ENCODE data around the gene C1orf198. TPM values are rescaled to one million over a fixed set of nuclear protein-coding genes. Genes with fewer than 3 reads are reported as not detected.

The C1orf198 gene
- total RNA-seq, 1 experiment from 2014 or later, result 29.7 TPM

DNA sequence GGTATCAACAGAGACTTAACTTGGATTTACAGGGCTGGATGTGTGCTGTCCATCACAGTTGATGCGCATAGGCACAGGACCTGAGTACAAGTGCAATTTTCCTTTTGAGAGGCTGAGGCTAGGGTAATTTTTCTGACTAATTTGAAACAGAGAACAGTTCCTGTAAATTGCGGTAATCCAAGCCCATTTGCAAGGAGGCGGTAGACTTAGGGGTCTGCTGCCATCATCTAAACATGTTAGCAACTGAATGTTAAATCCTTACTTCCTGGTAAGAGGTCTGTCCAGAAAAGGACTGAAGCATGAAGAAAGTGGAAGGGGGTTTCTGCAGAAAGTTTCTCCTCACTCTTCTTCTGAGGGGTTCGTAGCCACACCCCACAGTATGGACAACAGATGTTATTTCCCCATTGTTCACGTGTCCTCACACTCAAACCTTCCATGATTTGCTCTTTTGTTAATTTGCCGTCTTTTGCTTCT lies 23.7 kb upstream of the C1orf198 start:
- no peak for DNase-seq (ENCODE audit: low spot score)

DNA sequence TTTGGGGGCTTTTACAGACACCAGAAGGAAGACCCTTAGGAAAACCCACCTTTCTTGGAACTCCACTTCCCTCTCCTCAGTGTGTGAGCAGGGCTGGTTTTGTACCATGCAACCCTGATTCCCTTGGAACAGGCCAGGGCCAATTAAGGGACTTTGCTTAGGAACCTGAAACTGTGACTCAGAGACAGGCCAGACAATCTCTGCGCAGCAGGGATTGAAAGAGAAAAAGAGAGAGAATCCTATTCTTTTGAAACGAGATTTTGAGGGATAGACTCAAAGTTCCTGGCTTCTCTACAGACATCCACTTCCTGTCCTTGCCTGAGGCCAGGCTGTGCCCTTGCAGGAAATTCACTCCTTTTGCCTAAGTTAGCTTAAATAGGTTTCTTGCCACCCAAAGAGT lies 23.1 kb upstream of the C1orf198 start:
- DNase-seq (ENCODE audit: low spot score), result no peak

GRCh38 chr1:230884646-230885045 lies 16.3 kb upstream of the C1orf198 start:
- DNase-seq (ENCODE audit: low spot score), result no peak

GRCh38 chr1:230883967-230884366 lies 15.6 kb upstream of the C1orf198 start:
- no peak for DNase-seq (ENCODE audit: low spot score)

- DNase-seq (ENCODE audit: low spot score), result no peak
These were observed 11.5 kb upstream of the C1orf198 start for GRCh38 chr1:230879778-230880177.

DNA sequence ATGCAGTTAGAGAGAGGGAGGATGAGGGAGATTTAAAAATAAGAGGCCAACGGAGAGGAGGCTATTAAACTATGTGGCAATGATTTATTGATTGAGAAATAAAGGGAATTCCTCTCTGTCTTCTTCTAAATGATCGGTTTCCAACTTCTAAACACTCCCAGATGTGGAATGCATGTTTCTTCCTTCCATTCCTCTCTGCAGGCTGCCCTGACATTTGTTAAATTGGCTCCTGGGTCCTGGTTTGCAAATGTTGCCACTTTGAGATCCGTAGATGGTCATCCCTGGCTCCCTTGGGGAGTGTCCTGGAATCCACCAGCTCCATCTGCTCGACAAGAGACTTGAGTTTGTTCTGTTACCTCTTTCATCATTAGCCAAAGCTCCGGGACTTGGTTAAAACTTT lies 10.3 kb upstream of the C1orf198 start:
- no peak for DNase-seq (ENCODE audit: low spot score)

DNA sequence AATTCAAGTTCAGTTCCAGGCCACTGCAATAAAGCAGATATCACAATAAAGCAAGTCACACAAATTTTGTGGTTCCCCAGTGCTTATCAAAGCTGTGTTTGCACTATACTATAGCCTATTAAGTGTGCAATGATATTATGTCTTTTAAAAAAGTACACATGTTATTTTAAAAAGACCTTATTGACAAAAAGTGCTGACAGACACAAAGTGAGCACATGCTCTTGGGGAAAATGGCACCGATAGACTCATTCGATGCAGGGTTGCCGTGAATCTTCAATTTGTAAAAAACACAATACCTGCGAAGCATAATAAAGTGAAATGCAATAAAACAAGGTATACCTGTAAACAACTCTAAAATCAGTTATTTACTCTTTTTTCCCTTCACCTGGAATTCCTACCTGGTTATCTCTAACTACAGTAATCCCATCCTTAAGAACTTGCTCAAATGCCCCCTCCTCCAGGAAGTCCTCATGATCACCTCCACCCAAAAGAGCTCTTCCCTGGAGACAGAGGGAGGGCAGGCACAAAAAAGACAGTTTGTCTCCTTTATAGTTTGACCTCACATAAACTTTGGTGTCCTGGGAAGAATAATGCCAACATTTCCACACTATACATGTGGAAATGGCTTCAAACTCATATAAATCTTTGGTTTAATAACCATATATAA lies 9.7 kb upstream of the C1orf198 start:
- no peak for DNase-seq (ENCODE audit: low spot score)

GRCh38 chr1:230877146-230877923 lies 9.0 kb upstream of the C1orf198 start:
- DNase-seq (ENCODE audit: low spot score), result no peak

DNA sequence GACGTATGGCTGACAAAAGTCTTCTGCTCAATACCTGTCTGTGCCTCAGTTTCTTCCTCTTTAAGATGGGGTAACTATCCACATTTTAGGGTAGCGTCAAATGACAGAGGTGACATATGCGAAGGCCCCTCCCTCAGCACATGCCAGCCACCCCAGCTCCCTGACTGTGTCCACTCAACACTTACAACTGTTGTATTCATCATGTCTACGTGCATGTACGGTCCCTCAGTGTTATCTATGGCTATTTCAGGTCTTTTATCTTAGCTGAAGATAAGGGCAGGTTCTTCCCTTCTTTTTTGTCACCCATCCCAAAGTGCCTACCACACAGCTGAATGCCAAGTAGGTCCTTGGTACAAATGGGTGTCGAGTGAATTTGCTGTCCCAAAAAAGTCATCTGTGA lies 8.3 kb upstream of the C1orf198 start:
- no peak for DNase-seq (ENCODE audit: low spot score)

- DNase-seq (ENCODE audit: low spot score), result no peak
These were observed 7.0 kb upstream of the C1orf198 start for GRCh38 chr1:230875370-230875769.

DNA sequence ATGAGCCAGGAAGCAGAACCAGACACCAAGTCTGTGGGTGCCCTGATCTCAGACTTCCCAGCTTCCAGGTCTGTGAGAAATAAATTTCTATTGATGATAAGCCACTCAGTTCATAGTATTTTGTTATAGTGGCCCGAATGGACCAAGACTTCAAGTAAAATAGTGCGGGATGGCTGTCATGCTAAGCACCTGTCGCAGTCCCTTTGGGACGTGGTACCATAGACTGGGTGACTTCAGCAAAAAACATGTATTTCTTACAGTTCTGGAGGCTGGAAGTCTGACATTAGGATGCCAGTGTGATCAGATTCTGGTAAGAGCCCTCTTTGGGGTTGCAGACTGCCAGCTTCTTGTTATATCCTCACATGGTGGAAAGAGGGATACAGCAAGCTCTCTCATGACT lies 2.6 kb upstream of the C1orf198 start:
- no peak for DNase-seq (ENCODE audit: low spot score)

DNA sequence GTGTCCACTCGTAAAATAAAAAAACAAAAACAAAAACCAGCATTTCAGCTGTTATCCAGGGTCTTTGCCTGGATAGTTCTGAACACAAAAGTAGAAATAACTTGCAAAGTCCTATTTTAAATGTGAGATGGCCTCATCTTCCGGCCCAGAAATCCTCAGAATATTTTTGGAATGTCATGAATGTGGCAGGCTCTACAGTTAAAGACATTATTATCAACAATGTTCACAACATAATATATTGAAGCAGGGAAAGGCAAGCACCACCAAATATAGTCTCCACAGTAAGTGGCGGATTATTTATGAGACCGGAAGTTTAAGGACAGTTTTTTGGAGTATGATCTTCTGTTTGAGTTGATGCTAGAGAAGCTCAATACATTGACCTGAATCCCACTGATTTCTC lies 1.2 kb upstream of the C1orf198 start:
- DNase-seq (ENCODE audit: low spot score), result no peak

DNA sequence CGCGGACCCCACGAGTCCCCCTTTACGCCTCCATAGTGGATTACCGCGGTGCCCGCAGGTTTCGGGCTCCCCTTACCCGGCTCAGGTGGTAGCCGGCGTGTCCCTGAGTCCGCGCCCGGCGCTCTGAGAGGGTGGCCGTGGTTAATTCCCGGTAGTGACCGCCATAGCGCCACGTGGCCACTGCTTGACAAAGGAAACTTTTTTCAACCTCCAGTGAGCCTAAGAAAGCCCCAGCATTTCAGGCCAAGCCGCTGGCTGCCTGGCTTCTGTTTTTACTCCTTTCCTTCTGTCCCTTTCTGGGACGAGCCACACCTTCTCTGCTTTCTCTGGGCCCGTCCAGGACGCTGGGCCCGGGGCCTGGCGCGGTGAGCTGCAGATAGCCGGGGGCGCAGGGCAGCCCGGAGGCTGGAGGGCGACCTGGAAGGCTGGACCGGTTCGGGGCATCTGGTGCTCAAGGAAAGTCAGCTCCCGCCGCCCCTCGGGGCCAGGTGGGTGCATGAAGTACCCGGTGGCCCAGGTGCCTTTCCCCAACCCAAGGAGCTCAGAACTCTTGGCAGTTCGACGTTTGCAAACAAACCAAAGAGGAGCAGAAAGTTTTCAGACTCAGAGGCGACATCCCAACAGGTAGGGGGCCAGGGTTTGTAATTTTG lies 540 bp upstream of the C1orf198 start:
- peak; percentile 69 for DNase-seq (ENCODE audit: low spot score)

DNA sequence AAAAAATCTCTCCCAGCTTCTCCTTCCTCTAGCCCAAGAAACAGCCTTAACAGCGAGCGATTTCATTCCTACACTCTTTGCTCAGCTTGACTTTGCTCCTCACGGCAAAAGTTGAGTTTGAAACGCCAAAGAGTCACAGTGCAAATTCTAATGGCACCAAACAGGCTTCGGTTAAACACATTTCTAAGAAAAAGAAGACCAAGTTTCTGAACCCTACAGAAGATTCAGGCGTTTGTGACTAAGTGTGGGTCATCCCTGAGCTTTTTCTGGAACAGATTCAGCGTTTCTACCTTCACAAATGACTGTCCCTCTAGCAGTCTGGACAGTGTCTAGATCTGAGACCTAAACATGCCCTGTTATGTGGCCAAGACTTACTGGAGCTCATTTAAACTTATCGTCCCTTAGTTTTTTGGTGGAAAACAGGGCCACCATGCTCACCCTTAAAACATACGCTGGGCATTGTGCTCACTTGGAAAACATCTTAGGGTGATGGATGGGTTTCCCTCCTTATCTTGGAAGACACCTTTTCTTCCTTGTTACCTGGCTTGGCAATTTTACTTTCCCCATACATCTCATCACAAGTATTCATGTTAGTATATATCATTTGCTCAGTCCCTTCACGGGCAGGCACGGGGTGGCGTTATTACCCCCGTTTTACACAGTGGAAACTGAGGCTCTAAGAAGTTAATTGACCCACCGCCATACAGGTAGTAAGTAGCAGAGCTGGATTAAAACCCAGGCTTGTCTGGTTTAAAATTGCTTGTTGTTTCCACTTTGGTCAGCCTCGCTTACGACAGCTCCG lies 1.0 kb downstream of the C1orf198 start:
- peak; percentile 51 for DNase-seq (ENCODE audit: low spot score)

- no peak for DNase-seq (ENCODE audit: low spot score)
These were observed 1.9 kb downstream of the C1orf198 start for GRCh38 chr1:230866171-230867070.

DNA sequence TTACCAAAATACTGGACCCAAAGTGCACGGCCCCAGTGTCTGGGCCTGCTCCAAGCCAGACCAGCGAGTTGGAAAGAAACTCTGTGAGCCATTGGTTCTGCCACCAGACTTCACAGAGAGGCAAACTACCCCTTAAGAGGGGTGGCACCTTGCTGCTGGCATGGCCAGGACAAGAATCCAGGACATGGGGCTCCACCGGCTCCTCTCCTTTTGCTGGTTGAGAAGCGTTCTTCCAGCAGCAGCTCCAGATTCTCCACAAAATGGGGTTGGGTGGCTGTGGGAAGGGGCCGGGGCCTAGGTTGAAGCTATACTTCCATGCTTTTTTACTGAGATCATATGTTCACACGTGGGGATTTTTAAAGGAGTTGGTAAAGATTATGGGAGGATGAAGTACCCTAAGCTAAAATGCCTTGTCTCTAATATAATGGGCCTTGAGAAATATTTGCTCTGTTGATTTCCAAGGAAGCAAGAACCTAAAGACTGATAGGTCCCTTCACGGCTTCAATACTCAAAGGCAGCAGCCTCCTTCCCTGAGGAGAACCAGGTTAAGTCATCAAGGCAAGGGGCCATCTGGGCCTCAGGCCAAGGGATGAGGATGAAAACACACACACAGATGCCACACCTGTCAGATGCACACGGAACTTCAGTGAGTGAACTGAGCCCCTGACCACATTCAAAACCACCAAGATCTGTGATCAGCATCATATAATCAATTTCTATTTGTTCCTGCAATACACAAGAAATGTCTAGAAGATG lies 3.1 kb downstream of the C1orf198 start:
- DNase-seq (ENCODE audit: low spot score), result no peak

DNA sequence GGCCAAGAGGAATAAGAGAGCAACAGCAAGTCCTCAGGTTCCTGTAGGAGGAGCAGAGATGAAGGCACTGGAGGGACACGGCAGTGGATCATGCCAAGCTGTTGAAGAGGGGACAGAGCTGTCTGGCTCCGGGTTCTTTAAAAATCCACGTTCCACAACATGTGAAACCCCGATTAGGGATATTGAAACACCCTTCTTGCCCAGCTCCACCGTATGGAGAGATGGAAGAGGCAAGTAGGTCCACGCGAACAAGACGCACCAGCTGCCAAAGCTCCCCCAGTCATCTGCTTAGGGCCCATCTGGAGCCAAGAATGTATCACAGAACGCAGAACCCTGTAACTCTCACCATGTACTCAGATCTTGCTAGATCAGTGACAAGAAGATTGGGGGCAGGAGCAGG lies 3.9 kb downstream of the C1orf198 start:
- DNase-seq (ENCODE audit: low spot score), result no peak

DNA sequence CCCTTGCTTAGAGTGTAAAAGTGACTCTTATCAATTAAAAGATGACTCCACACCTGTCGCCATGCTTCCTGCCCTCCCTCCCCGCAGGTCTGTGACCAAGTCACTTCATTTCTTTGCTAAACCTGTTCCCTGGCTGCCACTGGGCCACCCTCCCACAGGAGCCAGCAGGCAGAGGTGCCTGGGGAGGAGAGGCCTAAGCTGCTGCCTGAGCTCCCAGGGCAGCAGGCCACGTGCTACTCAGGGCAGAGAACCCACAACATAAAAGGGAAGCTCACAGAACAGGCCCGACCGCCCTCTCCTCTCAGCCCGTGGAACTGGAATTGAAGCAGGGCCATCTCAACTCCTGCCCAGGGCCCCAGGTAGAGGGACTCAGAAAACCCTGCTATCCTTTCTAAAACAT lies 4.9 kb downstream of the C1orf198 start:
- peak; percentile 81 for DNase-seq (ENCODE audit: low spot score)

DNA sequence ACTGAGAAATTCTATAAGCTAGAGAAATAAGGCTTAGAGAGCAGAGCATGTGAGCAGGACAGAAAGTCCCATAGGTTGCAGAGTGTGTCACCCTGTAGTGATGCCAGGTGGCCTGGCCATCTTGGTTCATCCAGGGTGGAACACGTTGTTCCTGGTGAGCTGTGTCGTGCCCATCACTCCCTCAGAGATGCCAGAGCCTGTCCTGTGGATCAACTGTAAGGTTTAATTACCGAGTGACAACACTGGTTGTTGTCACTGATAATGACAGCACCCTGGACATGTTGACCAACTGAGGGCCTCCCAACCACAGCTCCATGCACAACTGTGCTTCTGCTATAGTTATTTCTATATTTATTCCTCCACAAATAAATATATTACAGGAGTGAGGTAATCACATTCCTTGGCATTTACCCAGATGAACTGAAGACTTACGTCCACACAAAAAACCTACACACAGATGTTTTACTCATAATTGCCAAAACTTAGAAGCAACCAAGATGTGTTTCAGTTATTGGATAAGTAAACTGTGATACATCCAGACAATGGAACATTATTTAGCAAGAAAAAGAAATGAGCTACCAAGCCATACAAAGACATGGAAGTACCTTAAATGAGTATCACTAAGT lies 6.2 kb downstream of the C1orf198 start:
- no peak for DNase-seq (ENCODE audit: low spot score)

- no peak for DNase-seq (ENCODE audit: low spot score)
These were observed 6.8 kb downstream of the C1orf198 start for GRCh38 chr1:230861489-230861888.

All from HT-29 (cell line).